GM19193 (cell line): ENCODE results near the gene C2CD4C.

Experiments used
- POLR2A ChIP-seq: IDR thresholded peaks from 4 replicates; pipeline ENCODE4 v1.6.1; 2011; ENCODE audit not compliant: insufficient read depth, insufficient read length; ENCODE audit errors: extremely low read depth

Gene C2CD4C

GRCh38 chr19:423691-424466 lies 14.9 kb upstream of the C2CD4C start:
- TF ChIP-seq POLR2A: no peak

- no peak for TF ChIP-seq POLR2A
These were observed 13.4 kb upstream of the C2CD4C start for GRCh38 chr19:422213-422916.

- TF ChIP-seq POLR2A: no peak
These were observed 11.0 kb upstream of the C2CD4C start for GRCh38 chr19:419721-420515.

- no peak for TF ChIP-seq POLR2A
These were observed 10.1 kb upstream of the C2CD4C start for GRCh38 chr19:418761-419671.

- no peak for TF ChIP-seq POLR2A
These were observed 7.5 kb upstream of the C2CD4C start for GRCh38 chr19:416416-416815.

- no peak for TF ChIP-seq POLR2A
These were observed 6.3 kb upstream of the C2CD4C start for GRCh38 chr19:415292-415691.

- TF ChIP-seq POLR2A: no peak
These were observed 4.9 kb upstream of the C2CD4C start for GRCh38 chr19:413756-414420.

- no peak for TF ChIP-seq POLR2A
These were observed 3.7 kb upstream of the C2CD4C start for GRCh38 chr19:412356-413355.

- TF ChIP-seq POLR2A: no peak
These were observed 2.9 kb upstream of the C2CD4C start for GRCh38 chr19:411723-412355.

- TF ChIP-seq POLR2A: no peak
These were observed 1.4 kb upstream of the C2CD4C start for GRCh38 chr19:410243-410781.

GRCh38 chr19:409516-410242 lies 732 bp upstream of the C2CD4C start:
- no peak for TF ChIP-seq POLR2A
